CD4-positive, alpha-beta memory T cell (primary cell): ENCODE results near the gene ALDH1L1. TPM values are rescaled to one million over a fixed set of nuclear protein-coding genes. Genes with fewer than 3 reads are reported as not detected.

Source experiments
- CTCF ChIA-PET: fragments of 350-600 bp; sonication (Branson Sonifier 250); formaldehyde crosslinking; loops from one replicate; lab custom pipeline; 2021; ENCODE audit warnings: inconsistent platforms; ENCODE audit not compliant: partially characterized antibody; lab: Charles Lee
- POLR2A ChIA-PET: fragments of 350-600 bp; sonication (Branson Sonifier 250); formaldehyde crosslinking; loops from one replicate; lab custom pipeline; 2021; ENCODE audit not compliant: partially characterized antibody; lab: Charles Lee
- DNase-seq, 5 donors: peaks; one replicate each; pipeline versions ENCODE4 v3.0.0 to v3.0.0-alpha.2; 2020 to 2022; ENCODE audit warnings: mixed read lengths in 1 of 5
- H3K27ac ChIP-seq: one replicate; pipeline ENCODE4 v1.7.0; 2013; ENCODE audit warnings: low read depth, low read length
- H3K27me3 ChIP-seq: 2 replicates; pipeline ENCODE4 v1.7.0; 2013; ENCODE audit warnings: mild to moderate bottlenecking, low read length, moderate library complexity; ENCODE audit not compliant: insufficient read depth
- H3K36me3 ChIP-seq: 2 replicates; pipeline ENCODE4 v1.7.0; 2013; ENCODE audit warnings: mild to moderate bottlenecking, low read length, moderate library complexity; ENCODE audit not compliant: insufficient read depth
- H3K4me1 ChIP-seq: 2 replicates; pipeline ENCODE4 v1.7.0; 2013; ENCODE audit warnings: mild to moderate bottlenecking, low read length, moderate library complexity; ENCODE audit not compliant: insufficient read depth
- H3K4me3 ChIP-seq, 2 donors: one replicate each; pipeline ENCODE4 v1.7.0; 2013; ENCODE audit warnings: low read length in 2 of 2, mild to moderate bottlenecking in 1 of 2
- H3K9me3 ChIP-seq, 2 donors: one replicate each; pipeline ENCODE4 v1.7.0; 2013; ENCODE audit warnings: low read length in 2 of 2, control low read depth in 1 of 2; ENCODE audit not compliant: control insufficient read depth in 1 of 2
- H3K27ac Mint-ChIP-seq, 7 donors: one replicate each; pipeline ENCODE4 v1.8.0; 2020 to 2021; ENCODE audit warnings: mixed read lengths in 7 of 7, mild to moderate bottlenecking in 6 of 7, inconsistent platforms in 3 of 7, moderate library complexity in 3 of 7
- H3K27me3 Mint-ChIP-seq, 2 donors: one replicate each; pipeline ENCODE4 v1.8.0; 2020 to 2021; ENCODE audit warnings: mixed read lengths in 2 of 2
- H3K36me3 Mint-ChIP-seq, 2 donors: one replicate each; pipeline ENCODE4 v1.8.0; 2020 to 2021; ENCODE audit warnings: mixed read lengths in 2 of 2, inconsistent platforms in 1 of 2, mild to moderate bottlenecking in 1 of 2
- H3K4me1 Mint-ChIP-seq, 4 donors: one replicate each; pipeline ENCODE4 v1.8.0; 2020 to 2021; ENCODE audit warnings: mixed read lengths in 4 of 4, mild to moderate bottlenecking in 1 of 4
- H3K4me3 Mint-ChIP-seq, 8 donors: one replicate each; pipeline ENCODE4 v1.8.0; 2020 to 2021; ENCODE audit warnings: mixed read lengths in 8 of 8, mild to moderate bottlenecking in 7 of 8, moderate library complexity in 6 of 8, inconsistent platforms in 3 of 8
- H3K9me3 Mint-ChIP-seq, 8 donors: one replicate each; pipeline ENCODE4 v1.8.0; 2020 to 2021; ENCODE audit warnings: mixed read lengths in 8 of 8, mild to moderate bottlenecking in 5 of 8, inconsistent platforms in 3 of 8, moderate library complexity in 1 of 8
- intact Hi-C: fragments of 100-400 bp; cut with micrococcal nuclease; formaldehyde crosslinking; loops from one replicate; pipeline ENCODE4 v1.15.1; 2023
- polyA plus RNA-seq, 2 donors: library from polyadenylated mRNA; unstranded; fragments of 300-500 nt; fragmentation: Illumina TruSeq; gene quantifications; one replicate each; pipeline ENCODE4 v1.2.3, GENCODE V29; 2021
- total RNA-seq, 2 experiments: library from RNA; stranded (reverse); gene quantifications; one replicate each; pipeline ENCODE4 v1.2.3, GENCODE V29; 2021

Gene ALDH1L1
- total and polyA plus RNA-seq, 4 experiments from 2014 or later: not detected

GRCh38 chr3:126083511-126083912 is 96.9 kb downstream of the ALDH1L1 start:
- Mint-ChIP-seq H3K27ac (peak overlapping the region; percentile 63 to 98 (median 93)), H3K27me3 (no peaks in the 10 kb centered on the region), H3K9me3 (peaks cover 0 to 3% (median 0%) of the 10 kb centered on the region in 8 donors), H3K4me3 (peak overlapping the region; percentile 88 to 94 (median 92)), H3K4me1 (peaks cover 9 to 32% (median 20%) of the 10 kb centered on the region in 4 donors), H3K36me3 (peaks cover 3 to 9% of the 10 kb centered on the region in 2 donors)
- DNase-seq: peak in 2 of 5 donors; percentile 37 to 53
- Histone ChIP-seq H3K4me1 (peaks cover 26% of the 10 kb centered on the region), H3K27me3 (no peaks in the 10 kb centered on the region), H3K9me3 (no peaks in the 10 kb centered on the region), H3K36me3 (no peaks in the 10 kb centered on the region), H3K27ac (peak overlapping the region; percentile 63), H3K4me3 (peak overlapping the region in 1 of 2 donors; percentile 64)
- CTCF ChIA-PET: interaction anchor here (1.0 to 1.2 kb wide), 6 partner anchors 10 to 94 kb away, joined by 3 read pairs; no protein-coding TSS in a partner anchor
- POLR2A ChIA-PET: interaction anchor here (1.0 to 1.4 kb wide), 5 partner anchors 8 to 392 kb away, joined by 3 to 12 read pairs (median 3); partner anchors contain the start of gene ZXDC
- intact Hi-C loops: loop anchor here (1.0 to 10.0 kb wide), 6 partner anchors 167 to 1464 kb away; partner anchors contain the start of genes CHCHD6, KLF15, OSBPL11 and ZXDC

- no peaks in the 10 kb centered on the region for H3K27me3 ChIP-seq
- peak overlapping the region; percentile 63 for H3K27ac ChIP-seq
- H3K9me3 ChIP-seq: no peaks in the 10 kb centered on the region
- Mint-ChIP-seq H3K4me3 (peak overlapping the region; percentile 88 to 94 (median 92)), H3K36me3 (peaks cover 3 to 9% of the 10 kb centered on the region in 2 donors), H3K4me1 (peaks cover 9 to 32% (median 20%) of the 10 kb centered on the region in 4 donors), H3K27ac (peak overlapping the region; percentile 90 to 98 (median 93)), H3K9me3 (peaks cover 0 to 3% (median 0%) of the 10 kb centered on the region in 8 donors), H3K27me3 (no peaks in the 10 kb centered on the region)
- CTCF ChIA-PET: no interaction called here
- H3K4me1 ChIP-seq: peaks cover 26% of the 10 kb centered on the region
- peak overlapping the region in 1 of 2 donors; percentile 64 for H3K4me3 ChIP-seq
- POLR2A ChIA-PET: interaction anchor here (1.2 to 1.4 kb wide), 2 partner anchors 20 to 93 kb away, joined by 3 read pairs; no protein-coding TSS in a partner anchor
- intact Hi-C loops: loop anchor here (1.0 to 10.0 kb wide), 6 partner anchors 167 to 1464 kb away; partner anchors contain the start of genes CHCHD6, KLF15, OSBPL11 and ZXDC
- DNase-seq: peak in 1 of 5 donors; percentile 26
- H3K36me3 ChIP-seq: no peaks in the 10 kb centered on the region
Measured at GRCh38 chr3:126083138-126083445, 97.3 kb downstream of the ALDH1L1 start.

- CTCF ChIA-PET: no interaction called here
Measured at GRCh38 chr3:126082362-126083137, 97.8 kb downstream of the ALDH1L1 start.

GRCh38 chr3:126081618-126082361 is 98.6 kb downstream of the ALDH1L1 start:
- peak in 3 of 5 donors; percentile 11 to 37 (median 12) for DNase-seq
- Mint-ChIP-seq H3K4me1 (peaks cover 9 to 32% (median 20%) of the 10 kb centered on the region in 4 donors), H3K9me3 (no peaks in the 10 kb centered on the region), H3K4me3 (peak overlapping the region in 4 of 8 donors; percentile 17 to 73 (median 60)), H3K27me3 (no peaks in the 10 kb centered on the region), H3K36me3 (peaks cover 7 to 9% of the 10 kb centered on the region in 2 donors), H3K27ac (peak overlapping the region in 4 of 7 donors; percentile 46 to 76 (median 56))
- Histone ChIP-seq H3K4me3 (no peak overlapping the region), H3K27ac (no peak overlapping the region), H3K4me1 (peaks cover 26% of the 10 kb centered on the region), H3K27me3 (no peaks in the 10 kb centered on the region), H3K9me3 (no peaks in the 10 kb centered on the region), H3K36me3 (no peaks in the 10 kb centered on the region)
- intact Hi-C loops: loop anchor here (2.0 to 10.0 kb wide), 5 partner anchors 276 to 1466 kb away; partner anchors contain the start of genes CHCHD6, KLF15, OSBPL11 and ZXDC
- ChIA-PET CTCF (no interaction called here), POLR2A (interaction anchor here (1.2 kb wide), 1 partner anchor 92 kb away, joined by 3 read pairs; no protein-coding TSS in a partner anchor)

More at GRCh38 chr3:126082362-126083137, 97.8 kb downstream of the ALDH1L1 start:
- Histone ChIP-seq H3K27ac (no peak overlapping the region), H3K4me1 (peaks cover 26% of the 10 kb centered on the region), H3K27me3 (no peaks in the 10 kb centered on the region), H3K4me3 (no peak overlapping the region), H3K9me3 (no peaks in the 10 kb centered on the region), H3K36me3 (no peaks in the 10 kb centered on the region)
- peak in 1 of 5 donors; percentile 40 for DNase-seq
- intact Hi-C loops: loop anchor here (1.0 to 10.0 kb wide), 6 partner anchors 166 to 1465 kb away; partner anchors contain the start of genes CHCHD6, KLF15, OSBPL11 and ZXDC
- Mint-ChIP-seq H3K4me3 (peak overlapping the region; percentile 88 to 94 (median 92)), H3K9me3 (peaks cover 0 to 2% (median 0%) of the 10 kb centered on the region in 8 donors), H3K36me3 (peaks cover 4 to 9% of the 10 kb centered on the region in 2 donors), H3K27me3 (no peaks in the 10 kb centered on the region), H3K4me1 (peaks cover 9 to 32% (median 20%) of the 10 kb centered on the region in 4 donors), H3K27ac (peak overlapping the region; percentile 90 to 98 (median 93))
- POLR2A ChIA-PET: interaction anchor here (1.2 kb wide), 1 partner anchor 92 kb away, joined by 3 read pairs; no protein-coding TSS in a partner anchor

- peaks cover 26% of the 10 kb centered on the region for H3K4me1 ChIP-seq
- Mint-ChIP-seq H3K9me3 (no peaks in the 10 kb centered on the region), H3K4me3 (peak overlapping the region in 4 of 8 donors; percentile 4 to 67 (median 48)), H3K27me3 (no peaks in the 10 kb centered on the region), H3K36me3 (peaks cover 9 to 10% of the 10 kb centered on the region in 2 donors), H3K27ac (peak overlapping the region in 3 of 7 donors; percentile 48 to 91 (median 76)), H3K4me1 (peaks cover 9 to 32% (median 20%) of the 10 kb centered on the region in 4 donors)
- no peak overlapping the region for H3K4me3 ChIP-seq
- no peak overlapping the region for H3K27ac ChIP-seq
- intact Hi-C loops: loop anchor here (5.0 to 10.0 kb wide), 4 partner anchors 276 to 1466 kb away; partner anchors contain the start of genes CHCHD6, KLF15 and OSBPL11
- DNase-seq: no peak
- H3K27me3 ChIP-seq: no peaks in the 10 kb centered on the region
- H3K36me3 ChIP-seq: no peaks in the 10 kb centered on the region
- no peaks in the 10 kb centered on the region for H3K9me3 ChIP-seq
- ChIA-PET CTCF (interaction anchor here (0.6 to 0.7 kb wide), 2 partner anchors 493 to 624 kb away, joined by 3 to 4 read pairs; no protein-coding TSS in a partner anchor), POLR2A (no interaction called here)
Measured at GRCh38 chr3:126080970-126081369, 99.4 kb downstream of the ALDH1L1 start.

GRCh38 chr3:126078866-126079265 is 101.5 kb downstream of the ALDH1L1 start:
- Mint-ChIP-seq H3K4me3 (no peak overlapping the region), H3K4me1 (peaks cover 5 to 17% (median 9%) of the 10 kb centered on the region in 4 donors), H3K27ac (no peak overlapping the region), H3K27me3 (no peaks in the 10 kb centered on the region), H3K36me3 (peaks cover 12 to 13% of the 10 kb centered on the region in 2 donors), H3K9me3 (peaks cover 0 to 6% (median under 1%) of the 10 kb centered on the region in 8 donors)
- POLR2A ChIA-PET: no interaction called here
- H3K27me3 ChIP-seq: no peaks in the 10 kb centered on the region
- intact Hi-C loops: no loop called here
- peaks cover 13% of the 10 kb centered on the region for H3K4me1 ChIP-seq
- H3K4me3 ChIP-seq: no peak overlapping the region
- H3K9me3 ChIP-seq: no peaks in the 10 kb centered on the region
- no peaks in the 10 kb centered on the region for H3K36me3 ChIP-seq
- CTCF ChIA-PET: no interaction called here
- DNase-seq: no peak
- no peak overlapping the region for H3K27ac ChIP-seq
